Heart left ventricle (tissue), 13 donors: ENCODE results near the gene NDFIP1.

Experiments used
- POLR2A ChIP-seq, 2 donors: fragments of 450-650 bp; IDR thresholded peaks; one replicate each; pipeline ENCODE4 v1.6.1; 2017; ENCODE audit warnings: antibody characterized with exemption in 2 of 2, mild to moderate bottlenecking in 2 of 2, moderate library complexity in 2 of 2
- TF ChIP-seq, protein P1 (sequence below), 12 donors: fragments of 200-600 bp; sonication (generic) in 4 of 12; IDR thresholded peaks; one replicate each; pipeline versions ENCODE4 v1.5.0 to v1.8.0; 2018 to 2022; ENCODE audit warnings: antibody characterized with exemption in 12 of 12, mild to moderate bottlenecking in 5 of 12
- donor health status: ischemic (EF 13 %, LVEDD 7.1; RV severe dilation, severe dysfunction).
- donor health status: DM: no; HTN: yes; CAD: no.
- donor health status: DM: no; HTN: no; CAD: no.
- donor health status: ischemic (EF 25% LVEDD 6.9; RV normal size, moderate dysfunction).
- donor health status: ischemic (EF 25% LVEDD 5.7; RV mildly dilated, moderate dysfunction).
- donor health status: ischemic (EF 35%, LVEDD 5.7; RV mildly dilated, moderate dysfunction).
- donor health status: nonischemic (EF 11% LVEDD 7.7; RV severe dilation, severe dysfunction).
- donor health status: DM: yes; HTN: yes; CAD: no.
- donor health status: PGD.
- donor health status: ischemic (EF 29% LVEDD 5.4; RV normal size, mild dysfunction).
- donor health status: nonischemic (EF 23%, LVEDD 6.1; RV moderate dilation, normal function).

DNA sequence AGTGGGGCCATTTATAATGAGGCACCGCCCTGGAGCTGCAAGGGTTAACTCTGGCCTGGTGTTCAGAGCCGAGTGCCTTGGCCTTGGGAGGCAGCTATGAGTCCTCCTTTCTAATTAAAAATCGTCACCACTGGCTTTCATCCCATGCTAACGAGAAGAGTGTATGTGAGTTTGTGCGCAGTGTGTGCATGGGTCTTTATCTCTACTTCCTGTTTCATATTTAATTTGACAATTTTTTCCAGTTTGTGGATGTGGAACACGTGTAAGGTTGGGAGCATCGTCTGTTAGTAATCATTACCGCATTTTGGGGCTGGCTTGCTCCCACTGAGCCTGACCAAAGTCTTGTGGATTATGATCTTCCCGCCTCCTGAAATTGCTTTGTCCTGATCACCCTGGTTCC, 76.4 kb downstream of the NDFIP1 start:
- TF ChIP-seq, protein P1, sequence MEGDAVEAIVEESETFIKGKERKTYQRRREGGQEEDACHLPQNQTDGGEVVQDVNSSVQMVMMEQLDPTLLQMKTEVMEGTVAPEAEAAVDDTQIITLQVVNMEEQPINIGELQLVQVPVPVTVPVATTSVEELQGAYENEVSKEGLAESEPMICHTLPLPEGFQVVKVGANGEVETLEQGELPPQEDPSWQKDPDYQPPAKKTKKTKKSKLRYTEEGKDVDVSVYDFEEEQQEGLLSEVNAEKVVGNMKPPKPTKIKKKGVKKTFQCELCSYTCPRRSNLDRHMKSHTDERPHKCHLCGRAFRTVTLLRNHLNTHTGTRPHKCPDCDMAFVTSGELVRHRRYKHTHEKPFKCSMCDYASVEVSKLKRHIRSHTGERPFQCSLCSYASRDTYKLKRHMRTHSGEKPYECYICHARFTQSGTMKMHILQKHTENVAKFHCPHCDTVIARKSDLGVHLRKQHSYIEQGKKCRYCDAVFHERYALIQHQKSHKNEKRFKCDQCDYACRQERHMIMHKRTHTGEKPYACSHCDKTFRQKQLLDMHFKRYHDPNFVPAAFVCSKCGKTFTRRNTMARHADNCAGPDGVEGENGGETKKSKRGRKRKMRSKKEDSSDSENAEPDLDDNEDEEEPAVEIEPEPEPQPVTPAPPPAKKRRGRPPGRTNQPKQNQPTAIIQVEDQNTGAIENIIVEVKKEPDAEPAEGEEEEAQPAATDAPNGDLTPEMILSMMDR (IDR thresholded peaks at IDR 0.05) = no peak
- TF ChIP-seq POLR2A (IDR thresholded peaks at IDR 0.05) = no peak
